Hepatic stellate cell (primary cell): ENCODE data around the gene PKP2.

Experiments
- DNase-seq: peaks from one replicate; pipeline ENCODE4 v3.0.0; 2011; ENCODE audit warnings: low spot score

The PKP2 gene

GRCh38 chr12:32754111-32754510 is 142.5 kb downstream of the PKP2 start:
- DNase-seq, result no peak

GRCh38 chr12:32753605-32754004 is 143.0 kb downstream of the PKP2 start:
- DNase-seq, result no peak

GRCh38 chr12:32743264-32743663 is 153.3 kb downstream of the PKP2 start:
- no peak for DNase-seq

- no peak for DNase-seq
Observed at GRCh38 chr12:32742133-32742532, 154.4 kb downstream of the PKP2 start.
